Mononuclear cell (primary cell): ENCODE data around the gene PPIL4. TPM values are rescaled to one million over a fixed set of nuclear protein-coding genes. Genes with fewer than 3 reads are reported as not detected.

Experiments
- H3K27me3 ChIP-seq: 2 replicates; pipeline ENCODE4 v1.6.0; 2011; ENCODE audit warnings: low read length, control low read depth; ENCODE audit not compliant: insufficient read depth
- H3K4me1 ChIP-seq: 2 replicates; pipeline ENCODE4 v1.5.1; 2011; ENCODE audit warnings: mild to moderate bottlenecking, low read length, control low read depth; ENCODE audit not compliant: insufficient read depth
- H3K4me3 ChIP-seq: 2 replicates; pipeline ENCODE4 v1.5.1; 2011; ENCODE audit warnings: mild to moderate bottlenecking, low read length, moderate library complexity
- H3K9me3 ChIP-seq: 2 replicates; pipeline ENCODE4 v1.5.1; 2011; ENCODE audit warnings: low read depth, mild to moderate bottlenecking, control low read depth, low read length
- total RNA-seq: library from RNA; depleted of rRNA; stranded (reverse); fragments of >200 nt; gene quantifications from one replicate; pipeline ENCODE4 v1.2.3, GENCODE V29; 2012

The PPIL4 gene
- 54.3 TPM for total RNA-seq

- H3K27me3 ChIP-seq: no peaks in the 10 kb centered on the region
- no peaks in the 10 kb centered on the region for H3K9me3 ChIP-seq
- H3K4me3 ChIP-seq: peak within 1 kb of the TSS; percentile 100
Measured at GRCh38 chr6:149545754-149546471, at the start of gene PPIL4. PPIL4 (minus strand) TSS chr6:149546043; CDS start chr6:149546005, 38 bp downstream.

GRCh38 chr6:149593408-149593807 is 47.6 kb upstream of the PPIL4 start:
- Histone ChIP-seq H3K9me3 (no peaks in the 10 kb centered on the region), H3K27me3 (no peaks in the 10 kb centered on the region), H3K4me1 (no peaks in the 10 kb centered on the region), H3K4me3 (no peak overlapping the region)

More at GRCh38 chr6:149545754-149546471, at the start of gene PPIL4:
- peaks cover 20% of the 10 kb centered on the region for H3K4me1 ChIP-seq

- Histone ChIP-seq H3K9me3 (no peaks in the 10 kb centered on the region), H3K4me3 (no peak overlapping the region), H3K27me3 (no peaks in the 10 kb centered on the region), H3K4me1 (no peaks in the 10 kb centered on the region)
Measured at GRCh38 chr6:149592983-149593382, 47.1 kb upstream of the PPIL4 start.

GRCh38 chr6:149586149-149586548 is 40.3 kb upstream of the PPIL4 start:
- Histone ChIP-seq H3K4me3 (no peak overlapping the region), H3K27me3 (no peaks in the 10 kb centered on the region), H3K9me3 (no peaks in the 10 kb centered on the region), H3K4me1 (no peaks in the 10 kb centered on the region)

GRCh38 chr6:149581349-149581748 is 35.5 kb upstream of the PPIL4 start:
- Histone ChIP-seq H3K9me3 (no peaks in the 10 kb centered on the region), H3K27me3 (no peaks in the 10 kb centered on the region), H3K4me3 (no peak overlapping the region), H3K4me1 (no peaks in the 10 kb centered on the region)

- no peak overlapping the region for H3K4me3 ChIP-seq
- no peaks in the 10 kb centered on the region for H3K9me3 ChIP-seq
- H3K27me3 ChIP-seq: no peaks in the 10 kb centered on the region
- H3K4me1 ChIP-seq: no peaks in the 10 kb centered on the region
Measured at GRCh38 chr6:149580880-149581279, 35.0 kb upstream of the PPIL4 start.

GRCh38 chr6:149567945-149568585 is 22.2 kb upstream of the PPIL4 start:
- no peaks in the 10 kb centered on the region for H3K9me3 ChIP-seq
- no peaks in the 10 kb centered on the region for H3K27me3 ChIP-seq
- no peak overlapping the region for H3K4me3 ChIP-seq
- peaks cover 25% of the 10 kb centered on the region for H3K4me1 ChIP-seq

GRCh38 chr6:149567194-149567586 is 21.3 kb upstream of the PPIL4 start:
- Histone ChIP-seq H3K4me3 (peak overlapping the region; percentile 89), H3K4me1 (peaks cover 25% of the 10 kb centered on the region), H3K9me3 (no peaks in the 10 kb centered on the region), H3K27me3 (no peaks in the 10 kb centered on the region)

GRCh38 chr6:149566410-149567193 is 20.8 kb upstream of the PPIL4 start:
- peak overlapping the region; percentile 89 for H3K4me3 ChIP-seq
- no peaks in the 10 kb centered on the region for H3K9me3 ChIP-seq
- H3K27me3 ChIP-seq: no peaks in the 10 kb centered on the region
- peaks cover 25% of the 10 kb centered on the region for H3K4me1 ChIP-seq

GRCh38 chr6:149565527-149566409 is 19.9 kb upstream of the PPIL4 start, which contains the start of gene GINM1:
GINM1 (plus strand) TSS chr6:149566375; CDS start chr6:149566415, 40 bp downstream.
- H3K27me3 ChIP-seq: no peaks in the 10 kb centered on the region
- peak within 1 kb of the TSS; percentile 89 for H3K4me3 ChIP-seq
- H3K9me3 ChIP-seq: no peaks in the 10 kb centered on the region
- H3K4me1 ChIP-seq: peaks cover 25% of the 10 kb centered on the region

GRCh38 chr6:149563928-149564325 is 18.1 kb upstream of the PPIL4 start:
- Histone ChIP-seq H3K9me3 (no peaks in the 10 kb centered on the region), H3K4me1 (peaks cover 25% of the 10 kb centered on the region), H3K27me3 (peaks cover 8% of the 10 kb centered on the region), H3K4me3 (no peak overlapping the region)

- no peaks in the 10 kb centered on the region for H3K9me3 ChIP-seq
- no peak overlapping the region for H3K4me3 ChIP-seq
- H3K27me3 ChIP-seq: peaks cover 9% of the 10 kb centered on the region
- peaks cover 25% of the 10 kb centered on the region for H3K4me1 ChIP-seq
Measured at GRCh38 chr6:149563203-149563927, 17.5 kb upstream of the PPIL4 start.

GRCh38 chr6:149560736-149561135 is 14.9 kb upstream of the PPIL4 start:
- Histone ChIP-seq H3K9me3 (no peaks in the 10 kb centered on the region), H3K4me1 (peaks cover 9% of the 10 kb centered on the region), H3K4me3 (no peak overlapping the region), H3K27me3 (peaks cover 16% of the 10 kb centered on the region)

- Histone ChIP-seq H3K9me3 (no peaks in the 10 kb centered on the region), H3K27me3 (peaks cover 19% of the 10 kb centered on the region), H3K4me3 (no peak overlapping the region), H3K4me1 (no peaks in the 10 kb centered on the region)
Measured at GRCh38 chr6:149559389-149559788, 13.5 kb upstream of the PPIL4 start.
